HepG2 (cell line): ENCODE measurements around the gene ZNF638. TPM values are rescaled to one million over a fixed set of nuclear protein-coding genes. Genes with fewer than 3 reads are reported as not detected.
A peak's percentile ranks its signal among the peaks of the same experiment; 100 is the strongest.

ENCODE experiments used
- ATAC-seq: fragments of 200-7000 bp; cut with Tn5 transposase; 3 replicates; pipeline ENCODE4 v1.9.1; 2020; ENCODE audit warnings: mild to moderate bottlenecking, moderate library complexity
- BruUV-seq: library from RNA; stranded (reverse); fragments of 400-500 nt; replicated peaks from 2 replicates; lab custom pipeline; 2021; lab: Mats Ljungman, UMichigan
- CTCF ChIA-PET: fragments of 300-600 bp; formaldehyde crosslinking; extraction: SDS; loops from one replicate; lab custom pipeline; 2021; ENCODE audit warnings: low total read pairs, inconsistent platforms, low intra/inter-chr PET ratio; lab: Yijun Ruan, JAX
- POLR2A ChIA-PET: fragments of 350-600 bp; sonication (Branson Sonifier 250); formaldehyde crosslinking; loops from one replicate; lab custom pipeline; 2020; ENCODE audit warnings: antibody characterized with exemption, inconsistent platforms; lab: Yijun Ruan, JAX
- DNase-seq: peaks from one replicate; pipeline ENCODE4 v3.0.0-alpha.2; 2015; ENCODE audit warnings: low spot score
- FAIRE-seq: peaks from 3 replicates; lab custom pipeline; 2011; peaks lifted over from hg19 to GRCh38; lab: Jason Lieb, UNC
- H2AFZ ChIP-seq: one replicate; pipeline ENCODE4 v1.6.1; 2011; ENCODE audit warnings: low read length, inconsistent platforms
- H3K27ac ChIP-seq: fragments of 300-600 bp; 3 replicates; pipeline ENCODE4 v1.8.0; 2011; ENCODE audit warnings: mixed run types, mild to moderate bottlenecking, mixed read lengths, low read length, inconsistent platforms; ENCODE audit not compliant: insufficient read depth; ENCODE audit errors: extremely low read length
- H3K27me3 ChIP-seq, 2 experiments: fragments of 200-600 bp in 1 of 2; 2 replicates in 1 of 2; 3 replicates in 1 of 2; pipeline versions ENCODE4 v1.6.0 to v1.8.0; 2011; ENCODE audit warnings: low read length in 2 of 2, mild to moderate bottlenecking in 2 of 2, moderate library complexity in 2 of 2, inconsistent platforms in 1 of 2; ENCODE audit not compliant: insufficient read depth in 2 of 2, control insufficient read depth in 1 of 2
- H3K36me3 ChIP-seq, 2 experiments: fragments of 200-600 bp in 1 of 2; replicated peaks in 1 of 2; 2 replicates in 1 of 2; 3 replicates in 1 of 2; pipeline versions ENCODE4 v1.5.1 to v1.8.0; 2011; ENCODE audit warnings: low read length in 2 of 2, inconsistent platforms in 1 of 2; ENCODE audit not compliant: insufficient read depth in 2 of 2, control insufficient read depth in 1 of 2
- H3K4me1 ChIP-seq: 2 replicates; pipeline ENCODE4 v1.5.1; 2012; ENCODE audit warnings: low read length, inconsistent platforms; ENCODE audit not compliant: insufficient read depth
- H3K4me2 ChIP-seq: 2 replicates; pipeline ENCODE4 v1.6.0; 2011; ENCODE audit warnings: low read depth, low read length, inconsistent platforms
- H3K4me3 ChIP-seq, 3 experiments: fragments of 200-600 bp in 1 of 3; sonication (generic), shearing (Covaris generic) in 1 of 3; replicated peaks in 1 of 3; 2 replicates each; pipeline ENCODE4 v1.5.1; 2011 to 2016; ENCODE audit warnings: low read length in 3 of 3, inconsistent platforms in 2 of 3, low read depth in 2 of 3, mild to moderate bottlenecking in 2 of 3, control low read depth in 1 of 3, mixed read lengths in 1 of 3; ENCODE audit not compliant: insufficient read depth in 1 of 3
- H3K79me2 ChIP-seq: one replicate; pipeline ENCODE4 v1.6.1; 2011; ENCODE audit warnings: low read length, inconsistent platforms; ENCODE audit not compliant: insufficient read depth
- H3K9ac ChIP-seq: 2 replicates; pipeline ENCODE4 v1.6.0; 2011; ENCODE audit warnings: mild to moderate bottlenecking, low read depth, low read length, inconsistent platforms; ENCODE audit not compliant: insufficient read depth
- H3K9me3 ChIP-seq: 2 replicates; pipeline ENCODE4 v1.5.1; 2012; ENCODE audit warnings: mild to moderate bottlenecking, low read length
- H4K20me1 ChIP-seq: 2 replicates; pipeline ENCODE4 v1.6.0; 2011; ENCODE audit warnings: inconsistent platforms, mild to moderate bottlenecking, low read length, moderate library complexity; ENCODE audit not compliant: insufficient read depth
- DNMT1 ChIP-seq: sonication (generic); formaldehyde crosslinking; IDR thresholded peaks from 2 replicates; pipeline ENCODE4 v1.5.1; 2020; ENCODE audit warnings: mild to moderate bottlenecking, missing genetic modification reagents
- DR1 ChIP-seq: sonication (generic); formaldehyde crosslinking; IDR thresholded peaks from 2 replicates; pipeline ENCODE4 v1.8.0; 2021; ENCODE audit warnings: mild to moderate bottlenecking, missing genetic modification reagents, inconsistent platforms
- EHMT2 ChIP-seq: fragments of 200-600 bp; sonication (generic); IDR thresholded peaks from 2 replicates; pipeline ENCODE4 v1.7.0; 2017; ENCODE audit warnings: antibody characterized with exemption, low read depth, low read length, borderline replicate concordance
- KDM5A ChIP-seq: fragments of 200-600 bp; sonication (generic); IDR thresholded peaks from 2 replicates; pipeline ENCODE4 v1.7.0; 2018; ENCODE audit warnings: antibody characterized with exemption, mild to moderate bottlenecking, low read length, borderline replicate concordance
- KLF6 ChIP-seq: IDR thresholded peaks from 2 replicates; pipeline ENCODE4 v1.8.0; 2016; ENCODE audit warnings: missing biosample characterization, missing genetic modification reagents
- MBD4 ChIP-seq: IDR thresholded peaks from 2 replicates; pipeline ENCODE4 v1.6.1; 2012; ENCODE audit warnings: low read length, inconsistent platforms, borderline replicate concordance
- PLRG1 ChIP-seq: fragments of 450-650 bp; conservative IDR thresholded peaks from 2 replicates; pipeline ENCODE4 v1.6.1; 2016
- YEATS4 ChIP-seq: sonication (generic); formaldehyde crosslinking; IDR thresholded peaks from 2 replicates; pipeline ENCODE4 v1.4.0; 2020; ENCODE audit warnings: missing genetic modification reagents, borderline replicate concordance
- ZMYM3 ChIP-seq: sonication (generic); formaldehyde crosslinking; IDR thresholded peaks from 2 replicates; pipeline ENCODE4 v1.5.1; 2020; ENCODE audit warnings: mild to moderate bottlenecking, missing genetic modification reagents
- ZNF451 ChIP-seq: sonication (generic); formaldehyde crosslinking; IDR thresholded peaks from 2 replicates; pipeline ENCODE4 v1.5.0; 2020; ENCODE audit warnings: mild to moderate bottlenecking, missing genetic modification reagents
- ZNF557 ChIP-seq: sonication (generic); formaldehyde crosslinking; IDR thresholded peaks from 2 replicates; pipeline ENCODE4 v1.4.0; 2020; ENCODE audit warnings: missing genetic modification reagents
- ZNF563 ChIP-seq: sonication (generic); formaldehyde crosslinking; IDR thresholded peaks from 2 replicates; pipeline ENCODE4 v1.8.0; 2022; ENCODE audit warnings: mild to moderate bottlenecking, moderate library complexity, missing genetic modification reagents
- ZNF570 ChIP-seq: sonication (generic); formaldehyde crosslinking; IDR thresholded peaks from 2 replicates; pipeline ENCODE4 v1.4.0; 2020; ENCODE audit warnings: mild to moderate bottlenecking, missing genetic modification reagents, borderline replicate concordance
- ZNF713 ChIP-seq: sonication (generic); formaldehyde crosslinking; IDR thresholded peaks from 2 replicates; pipeline ENCODE4 v1.4.0; 2020; ENCODE audit warnings: mild to moderate bottlenecking, missing genetic modification reagents
- ZSCAN30 ChIP-seq: sonication (generic); formaldehyde crosslinking; IDR thresholded peaks from 2 replicates; pipeline ENCODE4 v1.5.0; 2020; ENCODE audit warnings: mild to moderate bottlenecking, missing genetic modification reagents
- WGBS: methylation state at CpG from one replicate; pipeline ENCODE4 v1.1.6; 2017; ENCODE audit warnings: low lambda C conversion rate; 5-methylcytosine and 5-hydroxymethylcytosine counted together
- in situ Hi-C: cut with HindIII; loops from 2 replicates; pipeline ENCODE4 v1.10.0; 2017; ENCODE audit warnings: low pct_unique_long_range_greater_than_20kb; ENCODE audit not compliant: extremely low pct_ligation_motif_present
- intact Hi-C: fragments of 100-400 bp; cut with micrococcal nuclease; formaldehyde crosslinking; loops from one replicate; pipeline ENCODE4 v1.10.0; 2022; ENCODE audit not compliant: unreplicated experiment
- polyA plus RNA-seq, 8 experiments: library from polyadenylated mRNA; depleted of rRNA in 3 of 8; stranded (reverse) in 7 of 8; unstranded in 1 of 8; fragments of >200 nt; fragmentation: Illumina TruSeq in 4 of 8; extraction: Trizol in 4 of 8; gene quantifications; 2 replicates each; pipeline versions ENCODE4 v1.2.1 to v1.2.3, GENCODE V29; 2011 to 2016; ENCODE audit warnings: low read depth in 4 of 8, missing spikeins in 1 of 8, mixed read lengths in 1 of 8; ENCODE audit not compliant: insufficient read depth in 1 of 8
- total RNA-seq, 5 experiments: library from RNA; depleted of rRNA; stranded (reverse); fragments of >200 nt; fragmentation: Illumina TruSeq; extraction: Trizol; gene quantifications; 2 replicates each; pipeline ENCODE4 v1.2.3, GENCODE V29; 2016; ENCODE audit warnings: low read depth in 1 of 5
- TF ChIP-seq, protein P1 (sequence below): sonication (generic); formaldehyde crosslinking; IDR thresholded peaks from 2 replicates; pipeline ENCODE4 v1.4.0; 2020; ENCODE audit warnings: mild to moderate bottlenecking, missing genetic modification reagents
- TF ChIP-seq, protein P2 (sequence below): sonication (generic); formaldehyde crosslinking; IDR thresholded peaks from 2 replicates; pipeline ENCODE4 v1.8.0; 2022; ENCODE audit warnings: missing genetic modification reagents, mild to moderate bottlenecking, inconsistent platforms, borderline replicate concordance
- TF ChIP-seq, protein P3 (sequence below): IDR thresholded peaks from 2 replicates; pipeline ENCODE4 v1.6.1; 2016; ENCODE audit warnings: low read depth, borderline replicate concordance

Gene ZNF638
- total and polyA plus RNA-seq, 2 of the 13 experiments (the other 11 are each of a cell fraction or from before 2014, with no cell fraction given): 92.7 to 144 TPM

DNA sequence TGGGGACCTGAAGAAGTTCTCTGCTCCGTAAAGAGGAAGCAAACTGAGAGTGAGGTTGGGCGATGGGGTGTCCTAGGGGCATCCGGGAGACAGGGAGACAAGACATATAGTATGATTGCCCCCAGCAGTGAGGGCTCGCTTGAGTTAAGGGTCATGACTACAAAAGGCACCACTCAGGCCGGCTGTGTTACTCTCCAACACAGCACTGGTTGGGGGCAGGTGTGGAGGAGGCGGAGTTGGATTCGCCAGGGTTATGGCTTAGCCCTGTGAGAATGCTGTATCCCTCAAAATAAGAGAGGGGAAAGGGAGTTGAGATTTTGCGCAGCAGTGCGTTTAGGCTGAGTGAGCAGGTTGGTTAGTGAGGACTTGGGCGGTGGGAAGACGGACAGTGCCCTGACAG lies 133.8 kb downstream of the ZNF638 start (continued):
- TF ChIP-seq, protein P1, sequence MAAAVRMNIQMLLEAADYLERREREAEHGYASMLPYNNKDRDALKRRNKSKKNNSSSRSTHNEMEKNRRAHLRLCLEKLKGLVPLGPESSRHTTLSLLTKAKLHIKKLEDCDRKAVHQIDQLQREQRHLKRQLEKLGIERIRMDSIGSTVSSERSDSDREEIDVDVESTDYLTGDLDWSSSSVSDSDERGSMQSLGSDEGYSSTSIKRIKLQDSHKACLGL (CRISPR knock-in tag): no peak
- TF ChIP-seq ZNF570 (no peak), KDM5A (no peak)
- TF ChIP-seq, protein P2, sequence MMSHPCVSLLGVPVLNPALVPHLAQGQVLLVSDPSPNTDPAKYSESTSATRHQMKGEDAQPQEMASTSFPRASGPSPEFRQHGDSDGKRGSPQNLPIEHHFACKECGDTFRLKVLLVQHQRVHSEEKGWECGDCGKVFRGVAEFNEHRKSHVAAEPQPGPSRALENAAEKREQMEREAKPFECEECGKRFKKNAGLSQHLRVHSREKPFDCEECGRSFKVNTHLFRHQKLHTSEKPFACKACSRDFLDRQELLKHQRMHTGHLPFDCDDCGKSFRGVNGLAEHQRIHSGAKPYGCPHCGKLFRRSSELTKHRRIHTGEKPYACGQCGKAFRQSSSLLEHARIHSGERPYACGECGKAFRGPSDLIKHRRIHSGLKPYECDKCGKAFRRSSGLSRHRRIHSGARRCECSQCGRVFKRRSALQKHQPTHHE: no peak

DNA sequence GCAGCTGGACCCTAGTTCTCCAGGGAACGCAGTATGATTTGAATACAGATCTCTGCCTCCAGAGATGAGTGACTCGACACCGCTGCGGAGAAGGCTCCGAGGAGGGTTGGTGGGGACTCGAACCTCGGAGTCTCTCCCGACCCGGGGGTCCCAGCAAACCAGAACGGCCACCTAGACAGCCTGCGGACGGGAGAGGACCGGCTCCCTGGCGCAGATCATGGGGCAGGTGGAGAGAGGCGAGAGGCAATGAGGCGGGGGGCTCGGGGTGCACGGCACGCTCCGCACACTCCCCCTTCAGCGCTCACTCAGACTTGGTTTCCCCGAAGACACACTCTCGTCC lies 134.3 kb downstream of the ZNF638 start:
- TF ChIP-seq ZNF557 (CRISPR knock-in tag) (no peak), ZNF451 (no peak), DNMT1 (CRISPR knock-in tag) (no peak), ZNF563 (CRISPR knock-in tag) (no peak), ZSCAN30 (CRISPR knock-in tag) (no peak), YEATS4 (CRISPR knock-in tag) (no peak), ZMYM3 (CRISPR knock-in tag) (no peak), MBD4 (no peak), DR1 (CRISPR knock-in tag) (no peak), ZNF713 (CRISPR knock-in tag) (no peak), PLRG1 (no peak), KLF6 (no peak), EHMT2 (no peak)
- TF ChIP-seq, protein P3, sequence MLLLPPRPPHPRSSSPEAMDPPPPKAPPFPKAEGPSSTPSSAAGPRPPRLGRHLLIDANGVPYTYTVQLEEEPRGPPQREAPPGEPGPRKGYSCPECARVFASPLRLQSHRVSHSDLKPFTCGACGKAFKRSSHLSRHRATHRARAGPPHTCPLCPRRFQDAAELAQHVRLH (CRISPR knock-in tag): no peak
- TF ChIP-seq, all 625 proteins: peak for 0
- ChIA-PET POLR2A (interaction anchor here (0.5 kb wide), 1 partner anchor 239 kb away, joined by 4 read pairs; the partner anchor contains the start of gene PAIP2B), CTCF (no interaction called here)
- H4K20me1 ChIP-seq: no peaks in the 10 kb centered on the region
- no peak overlapping the region for H3K27ac ChIP-seq
- H3K9ac ChIP-seq: no peak overlapping the region
- peak overlapping the region in 1 of 3 experiments; percentile 78; a peak in 1 of 6 replicates for H3K4me3 ChIP-seq
- H3K79me2 ChIP-seq: no peaks in the 10 kb centered on the region
- no peak overlapping the region for H2AFZ ChIP-seq
- H3K4me1 ChIP-seq: peaks cover 12% of the 10 kb centered on the region; the same call in 1 of the 2 replicates
- intact Hi-C loops (no loop called here), in situ Hi-C loops (no loop called here)
- DNase-seq (no peak), ATAC-seq (no peak), FAIRE-seq (no peak)
- 82% methylated on average over 23 of the region's 23 CpGs for WGBS
- no peaks in the 10 kb centered on the region for H3K9me3 ChIP-seq
- H3K4me2 ChIP-seq: peak overlapping the region; percentile 90; the same call in 1 of the 2 replicates
- peaks cover 8 to 60% of the 10 kb centered on the region in 2 experiments for H3K27me3 ChIP-seq
- no peaks in the 10 kb centered on the region for H3K36me3 ChIP-seq
- BruUV-seq: no TSS peak
